Esophagus squamous epithelium (tissue), 5 donors: ENCODE results near the gene CNTN4. TPM values are rescaled to one million over a fixed set of nuclear protein-coding genes. Genes with fewer than 3 reads are reported as not detected.

Experiments used
- DNase-seq: peaks from one replicate; lab custom pipeline; 2025; lab: John Stamatoyannopoulos, UW
- H3K27ac ChIP-seq, 4 donors: fragments of 200-600 bp; sonication (generic); one replicate each; pipeline ENCODE4 v1.5.1; 2016 to 2019; ENCODE audit warnings: mild to moderate bottlenecking in 1 of 4
- H3K27me3 ChIP-seq, 4 donors: fragments of 200-600 bp; sonication (generic); 1 replicate in 3 of 4; 2 replicates in 1 of 4; pipeline versions ENCODE4 v1.5.1 to v1.6.0; 2017 to 2021; ENCODE audit warnings: antibody characterized with exemption in 1 of 4
- H3K36me3 ChIP-seq, 3 donors: fragments of 200-600 bp; sonication (generic); one replicate each; pipeline ENCODE4 v1.5.1; 2016 to 2019
- H3K4me1 ChIP-seq, 3 donors: fragments of 200-600 bp; sonication (generic); one replicate each; pipeline ENCODE4 v1.5.1; 2017 to 2019
- H3K4me3 ChIP-seq, 4 donors: fragments of 200-600 bp; sonication (generic); 1 replicate in 3 of 4; 2 replicates in 1 of 4; pipeline ENCODE4 v1.5.1; 2016 to 2019; ENCODE audit warnings: mild to moderate bottlenecking in 2 of 4, moderate library complexity in 1 of 4
- H3K9me3 ChIP-seq, 3 donors: fragments of 200-600 bp; sonication (generic); one replicate each; pipeline ENCODE4 v1.5.1; 2016 to 2019
- CTCF ChIP-seq, 6 experiments: fragments of 450-650 bp in 4 of 6; fragments of 200-600 bp in 2 of 6; sonication (generic) in 2 of 6; IDR thresholded peaks; one replicate each; pipeline ENCODE4 v1.5.1; 2016 to 2019; ENCODE audit warnings: antibody characterized with exemption in 6 of 6, mild to moderate bottlenecking in 4 of 6, moderate library complexity in 4 of 6
- POLR2A ChIP-seq, 4 donors: fragments of 450-650 bp; IDR thresholded peaks; one replicate each; pipeline ENCODE4 v1.6.1; 2017; ENCODE audit warnings: antibody characterized with exemption in 4 of 4, mild to moderate bottlenecking in 4 of 4, moderate library complexity in 3 of 4
- WGBS, 2 donors: methylation state at CpG; one replicate each; pipeline ENCODE4 v1.1.5; 2018; 5-methylcytosine and 5-hydroxymethylcytosine counted together
- intact Hi-C: fragments of 100-400 bp; cut with DNase I; formaldehyde crosslinking; loops from one replicate; pipeline ENCODE4 v1.15.0; 2022
- total RNA-seq, 4 donors: library from RNA; depleted of rRNA; stranded (reverse); fragments of >200 nt; gene quantifications; one replicate each; pipeline ENCODE4 v1.1.0, GENCODE V29; 2016
- donor health status: DM: yes; HTN: yes; CAD: no.

Gene CNTN4
- total RNA-seq, 4 donors from 2014 or later: 0.31 to 8.5 (median 3.5) TPM

GRCh38 chr3:2635511-2635910, 536.8 kb downstream of the CNTN4 start:
- no peaks in the 10 kb centered on the region for H3K9me3 ChIP-seq
- 67 to 75% methylated on average over 2 of the region's 2 CpGs for WGBS, 2 donors
- no peak overlapping the region for H3K27ac ChIP-seq
- intact Hi-C loops: no loop called here
- no peaks in the 10 kb centered on the region for H3K36me3 ChIP-seq
- no peak overlapping the region for H3K4me3 ChIP-seq
- no peaks in the 10 kb centered on the region for H3K4me1 ChIP-seq
- TF ChIP-seq CTCF (IDR thresholded peaks at IDR 0.05) (no peak), POLR2A (IDR thresholded peaks at IDR 0.05) (no peak)
- no peaks in the 10 kb centered on the region for H3K27me3 ChIP-seq
- DNase-seq: no peak

- no peak for DNase-seq
- intact Hi-C loops: no loop called here
- Histone ChIP-seq H3K36me3 (no peaks in the 10 kb centered on the region), H3K27ac (no peak overlapping the region), H3K27me3 (no peaks in the 10 kb centered on the region), H3K4me1 (no peaks in the 10 kb centered on the region), H3K4me3 (no peak overlapping the region), H3K9me3 (no peaks in the 10 kb centered on the region)
- TF ChIP-seq POLR2A (IDR thresholded peaks at IDR 0.05) (no peak), CTCF (IDR thresholded peaks at IDR 0.05) (no peak)
- 51 to 66% methylated on average over 3 of the region's 3 CpGs for WGBS, 2 donors
Measured at GRCh38 chr3:2643606-2644005, 544.9 kb downstream of the CNTN4 start.

- 58 to 65% methylated on average over 2 of the region's 2 CpGs for WGBS, 2 donors
- TF ChIP-seq CTCF (IDR thresholded peaks at IDR 0.05) (no peak), POLR2A (IDR thresholded peaks at IDR 0.05) (no peak)
Measured at GRCh38 chr3:2645001-2645400, 546.3 kb downstream of the CNTN4 start.

GRCh38 chr3:2650746-2651145, 552.1 kb downstream of the CNTN4 start:
- intact Hi-C loops: no loop called here
- H3K4me3 ChIP-seq: no peak overlapping the region
- H3K27ac ChIP-seq: no peak overlapping the region
- TF ChIP-seq POLR2A (IDR thresholded peaks at IDR 0.05): no peak
- no peak for TF ChIP-seq CTCF (IDR thresholded peaks at IDR 0.05)
- no peaks in the 10 kb centered on the region for H3K36me3 ChIP-seq
- WGBS, 2 donors: 88 to 94% methylated on average over 3 of the region's 3 CpGs
- no peaks in the 10 kb centered on the region for H3K9me3 ChIP-seq
- H3K27me3 ChIP-seq: no peaks in the 10 kb centered on the region
- DNase-seq: no peak
- no peaks in the 10 kb centered on the region for H3K4me1 ChIP-seq

More at GRCh38 chr3:2645001-2645400, 546.3 kb downstream of the CNTN4 start:
- H3K27me3 ChIP-seq: no peaks in the 10 kb centered on the region
- no peaks in the 10 kb centered on the region for H3K4me1 ChIP-seq
- H3K36me3 ChIP-seq: no peaks in the 10 kb centered on the region
- no peak overlapping the region for H3K4me3 ChIP-seq
- DNase-seq: no peak
- no peak overlapping the region for H3K27ac ChIP-seq
- intact Hi-C loops: no loop called here
- no peaks in the 10 kb centered on the region for H3K9me3 ChIP-seq

GRCh38 chr3:2652386-2652785, 553.7 kb downstream of the CNTN4 start:
- no peaks in the 10 kb centered on the region for H3K4me1 ChIP-seq
- no peaks in the 10 kb centered on the region for H3K9me3 ChIP-seq
- intact Hi-C loops: no loop called here
- no peak for TF ChIP-seq CTCF (IDR thresholded peaks at IDR 0.05)
- no peak for TF ChIP-seq POLR2A (IDR thresholded peaks at IDR 0.05)
- no peaks in the 10 kb centered on the region for H3K36me3 ChIP-seq
- 71 to 73% methylated on average over 2 of the region's 2 CpGs for WGBS, 2 donors
- H3K4me3 ChIP-seq: no peak overlapping the region
- H3K27me3 ChIP-seq: no peaks in the 10 kb centered on the region
- H3K27ac ChIP-seq: no peak overlapping the region
- no peak for DNase-seq
